DMS 273 (cell line): ENCODE results near the gene GALNT13.

ENCODE experiments used
- DNase-seq: peaks from one replicate; lab custom pipeline; 2025; ENCODE audit not compliant: unreplicated experiment; lab: John Stamatoyannopoulos, UW

GALNT13 gene

DNA sequence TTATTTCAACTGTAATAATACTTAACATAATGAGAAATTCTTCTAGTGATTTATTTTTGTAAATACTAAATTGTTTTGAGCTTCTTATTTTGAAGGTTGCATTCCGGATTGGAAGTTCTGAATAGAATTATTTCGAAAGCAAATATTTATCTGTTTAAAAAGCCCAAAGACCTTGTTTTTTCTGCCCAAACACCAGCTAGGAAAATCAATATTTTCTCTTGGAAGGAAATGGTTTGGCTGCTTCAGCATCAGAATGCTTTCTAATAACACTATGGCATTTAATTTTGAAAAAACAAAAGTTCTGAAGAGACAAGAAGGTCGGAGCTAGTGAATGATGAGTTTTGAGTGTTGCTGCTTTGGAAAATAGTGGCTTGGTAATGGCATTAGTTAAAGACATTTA is 522.9 kb downstream of the GALNT13 start:
- DNase-seq: no peak

DNA sequence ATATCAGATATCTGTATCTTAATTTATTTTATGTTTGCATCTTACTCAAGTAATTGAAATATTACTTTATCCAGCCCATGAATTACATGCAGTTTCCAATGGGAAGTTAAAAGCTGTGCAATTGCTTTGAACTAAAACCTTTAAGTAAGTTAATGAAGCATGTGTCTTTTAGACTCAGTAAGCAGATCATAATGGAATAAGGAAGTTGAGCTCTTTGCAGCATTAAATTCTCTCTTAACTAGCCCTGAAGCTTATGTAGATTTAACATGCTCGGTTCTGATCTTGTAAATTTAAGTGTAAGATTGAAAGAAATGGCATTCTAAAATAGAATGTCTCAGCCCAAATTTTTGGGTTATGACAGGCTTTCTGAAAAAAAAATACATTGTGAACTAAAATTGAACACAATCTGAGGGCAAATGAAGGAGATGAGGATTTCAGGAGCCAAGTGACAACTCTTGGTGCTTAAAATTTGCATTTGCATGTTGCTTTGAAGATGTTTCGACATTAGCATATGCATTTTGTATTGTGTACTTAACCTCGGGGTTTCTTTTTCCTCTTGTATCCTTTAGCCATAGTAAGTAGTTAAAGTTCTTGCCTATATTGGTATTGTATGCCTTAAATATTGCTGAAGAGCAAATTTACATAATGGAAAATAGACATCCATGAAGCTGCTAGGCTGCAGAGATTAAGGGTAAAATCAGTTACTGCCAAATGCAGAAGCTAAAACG is 529.0 kb downstream of the GALNT13 start:
- no peak for DNase-seq

DNA sequence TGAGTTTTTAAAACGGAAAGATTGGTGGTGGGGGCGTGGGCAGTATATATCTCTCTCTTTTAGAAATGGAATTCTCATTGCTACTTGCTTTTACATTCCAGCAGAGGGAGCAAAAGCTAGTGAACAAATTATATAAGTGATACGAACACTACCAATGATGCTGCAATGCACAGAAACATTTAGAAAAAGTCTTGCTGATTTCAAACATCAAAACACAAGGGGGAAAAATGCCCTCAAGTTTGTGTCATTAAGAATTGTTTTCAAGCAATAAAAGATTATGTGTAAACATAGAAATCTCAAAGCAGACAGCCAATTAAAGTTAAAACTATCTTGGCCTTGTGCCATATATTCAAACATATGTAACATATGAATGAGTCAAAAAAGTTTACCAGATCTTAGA is 530.5 kb downstream of the GALNT13 start:
- DNase-seq: peak; percentile 65

DNA sequence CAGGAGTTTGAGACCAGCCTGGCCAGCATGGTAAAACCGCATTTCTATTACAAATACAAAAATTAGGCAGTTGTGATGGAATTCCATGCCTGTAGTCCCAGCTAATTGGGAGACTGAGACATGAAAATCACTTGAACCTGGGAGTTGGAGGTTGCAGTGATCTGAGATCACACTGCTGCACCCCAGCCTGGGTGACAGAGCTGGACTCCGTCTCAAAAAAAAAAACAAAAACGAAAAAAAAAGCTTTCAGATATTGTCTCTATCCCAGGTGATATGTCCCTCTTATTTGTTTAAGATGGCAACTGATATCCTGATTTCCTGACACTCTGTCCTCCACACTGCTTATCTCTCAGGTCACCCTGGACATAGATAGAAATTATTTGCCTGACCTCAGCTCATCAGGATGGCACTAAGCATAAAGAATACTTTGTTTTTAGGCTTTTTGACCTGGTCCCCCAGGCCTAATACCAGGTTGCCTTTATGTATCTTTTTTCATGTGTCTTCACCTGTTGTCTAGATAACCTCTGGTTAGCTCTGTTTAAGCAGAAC is 531.6 kb downstream of the GALNT13 start:
- no peak for DNase-seq

DNA sequence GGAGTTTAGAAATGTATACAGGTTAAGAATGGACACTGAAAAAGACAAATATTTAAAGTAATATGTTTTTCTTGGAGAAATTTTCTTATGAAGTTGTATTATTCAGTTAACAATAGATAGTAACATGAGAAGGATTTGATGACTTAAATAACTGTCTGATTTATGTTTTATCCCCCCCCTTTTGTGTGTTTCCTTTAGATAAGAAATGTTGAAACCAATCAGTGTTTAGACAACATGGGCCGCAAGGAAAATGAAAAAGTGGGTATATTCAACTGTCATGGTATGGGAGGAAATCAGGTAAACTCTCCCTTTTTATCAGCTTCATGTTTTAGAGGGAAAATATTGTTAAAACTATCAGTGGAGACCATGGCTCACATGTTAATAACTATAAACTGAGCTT is 537.1 kb downstream of the GALNT13 start:
- DNase-seq: no peak

DNA sequence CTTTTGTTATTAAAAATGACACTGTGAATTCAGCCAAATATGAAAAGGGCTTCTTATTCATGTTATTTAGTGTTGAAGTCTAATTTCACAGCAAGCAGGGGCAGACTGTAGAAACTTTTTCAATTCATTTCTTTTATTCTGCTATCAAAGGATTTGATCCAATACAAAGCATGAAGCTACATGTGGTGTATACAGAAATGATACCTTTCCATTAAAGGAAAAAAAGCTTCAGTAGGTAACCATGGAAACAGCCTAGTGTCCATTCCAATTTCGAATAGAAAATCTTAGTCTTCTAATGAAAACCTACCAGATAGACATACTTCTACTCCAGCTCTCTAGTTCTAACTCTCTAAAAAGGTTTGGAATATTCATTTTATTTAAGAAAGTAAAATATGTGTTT is 550.5 kb downstream of the GALNT13 start:
- DNase-seq: no peak

DNA sequence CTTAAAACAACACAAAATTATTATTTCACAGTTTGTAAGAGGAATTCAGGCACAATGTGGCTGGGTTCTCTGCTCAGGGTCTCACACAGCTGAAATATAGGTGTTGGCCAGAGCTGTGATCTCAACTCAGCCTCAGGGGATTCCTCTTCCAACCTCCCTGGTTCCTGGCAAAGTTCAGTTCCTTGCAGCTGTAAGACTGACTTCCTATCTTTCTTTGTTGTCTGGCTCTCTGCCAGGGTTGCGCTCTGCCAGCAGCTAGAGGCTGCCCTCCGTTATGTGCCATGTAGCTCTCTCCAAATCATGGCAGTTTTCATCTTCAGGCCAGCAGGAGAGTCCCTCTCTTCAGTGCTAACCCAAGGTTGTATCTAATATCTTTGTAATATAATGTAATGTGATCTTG is 554.3 kb downstream of the GALNT13 start:
- peak; percentile 42 for DNase-seq

DNA sequence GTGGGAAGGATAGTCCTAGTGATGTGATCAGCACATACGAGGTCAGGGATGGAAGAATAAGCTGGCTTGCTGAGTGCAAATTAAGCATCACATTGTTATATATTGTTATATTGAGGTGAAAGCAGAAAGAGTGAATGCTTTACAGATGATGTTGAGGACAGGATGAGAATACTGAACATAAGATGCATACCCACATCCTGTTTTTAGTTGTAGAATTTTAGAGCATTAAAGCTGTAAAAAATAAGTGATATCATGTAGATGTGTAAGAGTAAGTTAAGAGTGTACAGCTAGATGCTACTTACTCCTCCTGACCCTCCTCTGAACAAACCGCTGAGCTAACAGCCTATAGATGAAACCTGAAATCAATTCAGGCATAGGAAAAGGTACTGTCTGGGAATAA is 555.7 kb downstream of the GALNT13 start:
- no peak for DNase-seq

DNA sequence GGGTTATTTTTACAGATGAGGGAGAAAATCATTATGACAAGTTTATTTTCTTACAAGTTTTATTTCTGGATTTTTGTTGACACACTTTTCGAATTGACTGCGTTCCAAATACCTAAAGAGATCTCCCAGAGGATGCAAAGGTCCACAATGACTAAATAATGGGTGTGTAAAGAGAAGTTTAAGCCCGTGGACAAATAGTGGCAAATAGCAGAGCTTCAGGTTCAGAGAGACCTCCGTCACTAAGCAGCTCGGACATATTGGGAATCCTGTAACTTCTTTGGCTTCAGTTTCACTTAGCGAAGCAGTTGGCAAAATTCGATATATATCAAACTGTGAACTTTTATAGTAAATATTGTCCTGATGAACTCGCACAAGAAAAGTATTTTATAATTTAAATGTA is 556.3 kb downstream of the GALNT13 start:
- no peak for DNase-seq

DNA sequence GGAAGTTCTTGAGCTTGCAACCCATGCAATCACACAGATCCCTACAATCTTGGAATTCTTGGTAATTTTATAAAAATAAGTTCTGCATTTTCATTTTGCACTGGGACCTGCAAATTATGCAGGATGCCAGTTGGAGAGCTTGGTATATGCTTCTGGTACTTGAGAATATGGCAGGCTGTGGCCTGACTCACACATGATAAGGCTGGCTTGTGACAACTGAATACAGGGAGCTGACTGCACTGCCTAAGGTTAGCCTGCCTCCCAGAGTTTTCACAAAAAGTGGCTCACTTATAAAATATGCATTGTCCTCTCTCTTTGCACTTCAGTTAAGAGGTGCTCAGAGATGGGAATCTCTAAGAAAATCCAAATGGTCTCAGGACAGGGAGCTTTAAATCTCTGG is 561.3 kb downstream of the GALNT13 start:
- no peak for DNase-seq

DNA sequence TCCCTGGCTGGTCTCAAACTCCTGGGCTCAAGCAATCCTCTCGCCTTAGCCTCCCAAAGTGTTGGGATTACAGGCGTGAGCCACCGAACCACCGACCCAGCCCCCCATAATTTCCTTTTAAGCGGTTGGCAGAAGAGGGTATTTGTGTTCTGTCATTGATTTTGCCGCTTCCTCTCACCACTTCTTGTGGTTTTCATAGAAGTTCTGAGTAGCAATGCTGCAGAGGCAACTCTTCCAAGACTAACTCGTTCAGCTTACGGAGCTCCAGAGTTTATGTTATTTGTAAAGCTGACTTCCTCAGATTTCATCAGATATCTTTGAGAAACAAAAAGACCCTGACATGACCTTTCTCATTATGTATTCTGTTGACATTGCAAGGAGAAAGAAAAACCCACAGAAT is 565.4 kb downstream of the GALNT13 start:
- DNase-seq: no peak

DNA sequence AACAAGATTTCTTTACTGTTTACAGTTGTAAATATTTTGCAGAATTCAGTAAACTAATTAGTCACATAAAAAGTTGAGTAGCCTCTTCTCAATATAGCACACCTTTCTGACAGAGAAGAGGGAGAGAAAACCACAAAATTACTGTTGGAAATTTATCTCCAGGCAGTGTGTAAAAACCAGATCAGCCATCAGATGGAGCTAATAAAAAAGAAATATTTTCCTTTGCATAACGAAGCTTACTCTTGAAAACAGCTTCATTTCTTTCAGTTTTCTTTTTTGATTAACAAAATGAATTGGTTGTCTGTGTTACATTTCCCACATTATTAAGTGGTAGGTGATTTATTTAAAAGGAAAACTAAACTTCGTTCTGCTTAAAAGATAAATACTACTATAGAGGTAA is 567.4 kb downstream of the GALNT13 start:
- DNase-seq: peak; percentile 23

DNA sequence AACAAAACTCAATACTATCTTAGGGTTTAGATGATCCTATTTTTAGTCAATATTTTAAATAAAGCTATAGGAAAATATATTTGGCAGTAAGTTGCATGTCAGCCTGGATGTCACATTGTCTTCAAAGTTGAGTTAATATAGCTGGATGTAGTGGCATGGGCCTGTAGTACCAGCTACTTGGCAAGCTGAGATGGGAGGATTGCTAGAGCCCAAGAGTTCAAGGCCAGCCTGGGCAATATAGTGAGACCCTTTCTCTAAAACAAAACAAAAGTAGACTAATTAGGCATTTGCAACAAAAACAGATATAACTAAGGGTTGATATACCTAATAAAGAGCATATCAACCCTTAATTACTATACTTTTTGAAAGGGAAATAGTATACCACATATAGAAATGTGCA is 572.2 kb downstream of the GALNT13 start:
- DNase-seq: no peak

DNA sequence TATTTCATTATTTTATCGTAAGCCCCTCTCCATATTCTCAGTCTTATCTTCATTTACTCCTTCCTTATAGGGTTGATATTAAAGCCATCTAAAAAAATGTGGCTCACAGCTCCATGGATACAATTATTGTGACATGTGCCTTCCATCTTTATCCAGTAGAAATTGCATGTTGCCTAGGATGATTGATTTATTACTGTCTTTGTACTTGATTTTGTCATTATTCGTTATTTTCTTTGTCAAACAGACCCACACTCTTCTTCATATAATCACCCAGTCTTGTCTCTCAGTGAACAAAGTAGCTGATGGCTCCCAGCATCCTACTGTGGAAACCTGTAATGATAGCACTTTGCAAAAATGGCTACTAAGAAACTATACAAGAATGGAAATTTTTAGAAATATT is 574.6 kb downstream of the GALNT13 start:
- DNase-seq: no peak

DNA sequence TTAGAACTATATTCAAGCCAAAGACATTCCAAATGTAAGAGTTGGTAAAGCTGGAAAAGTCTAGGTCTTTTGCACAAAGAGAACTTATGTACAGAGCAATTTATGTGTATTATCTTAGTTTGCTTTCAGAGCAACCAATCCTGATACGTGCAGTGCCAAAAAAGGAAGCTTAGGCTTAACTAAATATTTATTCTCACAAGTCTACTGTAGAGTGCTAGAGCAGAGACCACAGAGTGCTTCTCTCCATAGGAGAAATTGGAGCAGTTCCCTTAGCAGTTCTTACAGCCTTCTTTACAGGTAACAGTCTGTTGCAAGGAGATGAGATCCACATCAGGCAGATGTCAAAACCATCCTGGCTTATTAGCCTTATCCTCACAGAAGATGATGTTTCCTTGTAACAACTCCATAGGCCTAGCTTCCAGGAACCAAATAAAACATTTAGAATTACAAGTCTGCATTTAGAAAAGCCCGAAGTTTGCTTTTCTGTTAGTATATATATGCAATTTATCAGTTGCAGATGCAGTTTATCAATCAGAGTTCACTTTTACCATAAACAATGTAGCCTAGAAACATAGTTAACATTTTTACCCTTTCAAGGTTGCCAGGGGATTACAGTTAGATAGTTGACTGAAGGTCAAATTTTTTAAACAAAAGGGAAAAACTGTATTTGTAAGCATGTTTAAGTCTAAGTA is 576.2 kb downstream of the GALNT13 start:
- DNase-seq: no peak

DNA sequence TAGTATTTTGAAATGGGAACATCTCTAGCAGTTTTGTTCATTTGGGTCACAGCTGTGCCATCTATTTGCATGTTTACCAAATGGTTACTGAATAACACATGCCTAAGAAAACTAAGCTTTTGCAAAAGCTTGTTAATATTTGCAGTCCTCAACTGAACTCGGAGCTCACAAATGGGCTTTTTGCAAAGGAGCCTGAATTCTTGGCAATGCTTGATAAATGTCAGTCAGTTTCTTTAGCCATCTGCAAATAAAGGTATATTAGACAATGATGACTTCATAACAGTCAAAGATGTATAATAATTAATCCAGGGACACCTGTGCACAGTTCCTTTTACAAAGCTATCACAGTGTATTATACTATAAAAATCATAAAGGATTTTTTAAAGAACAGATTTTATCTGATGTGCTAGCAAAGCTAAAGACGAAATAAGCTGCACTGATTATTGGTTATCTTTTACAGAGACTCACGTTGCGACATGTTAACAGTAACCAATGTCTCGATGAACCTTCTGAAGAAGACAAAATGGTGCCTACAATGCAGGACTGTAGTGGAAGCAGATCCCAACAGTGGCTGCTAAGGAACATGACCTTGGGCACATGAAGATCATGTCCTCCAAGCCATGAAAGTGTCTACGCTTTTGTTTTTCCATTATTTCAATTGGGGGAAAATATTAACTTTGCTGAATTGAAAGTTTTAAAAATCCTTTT is 578.4 kb downstream of the GALNT13 start:
- DNase-seq: no peak

DNA sequence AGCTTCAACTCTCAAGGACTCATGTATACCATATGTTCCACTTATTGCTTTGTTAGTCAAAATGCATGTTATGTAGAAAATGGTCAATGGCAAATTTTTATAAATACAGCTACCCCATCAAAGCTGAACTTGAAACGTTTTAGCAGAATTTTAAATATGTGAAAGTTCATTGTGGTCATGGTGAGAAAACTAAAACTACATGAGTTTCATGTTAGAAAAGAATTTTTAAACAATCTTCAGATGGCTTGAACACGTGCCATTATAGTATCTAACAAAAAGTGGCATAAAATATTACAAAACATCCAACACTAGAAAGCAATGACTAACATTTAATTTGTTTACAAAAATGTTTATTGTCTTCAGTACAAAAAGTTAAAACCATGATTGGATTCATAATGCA is 580.7 kb downstream of the GALNT13 start:
- DNase-seq: no peak

DNA sequence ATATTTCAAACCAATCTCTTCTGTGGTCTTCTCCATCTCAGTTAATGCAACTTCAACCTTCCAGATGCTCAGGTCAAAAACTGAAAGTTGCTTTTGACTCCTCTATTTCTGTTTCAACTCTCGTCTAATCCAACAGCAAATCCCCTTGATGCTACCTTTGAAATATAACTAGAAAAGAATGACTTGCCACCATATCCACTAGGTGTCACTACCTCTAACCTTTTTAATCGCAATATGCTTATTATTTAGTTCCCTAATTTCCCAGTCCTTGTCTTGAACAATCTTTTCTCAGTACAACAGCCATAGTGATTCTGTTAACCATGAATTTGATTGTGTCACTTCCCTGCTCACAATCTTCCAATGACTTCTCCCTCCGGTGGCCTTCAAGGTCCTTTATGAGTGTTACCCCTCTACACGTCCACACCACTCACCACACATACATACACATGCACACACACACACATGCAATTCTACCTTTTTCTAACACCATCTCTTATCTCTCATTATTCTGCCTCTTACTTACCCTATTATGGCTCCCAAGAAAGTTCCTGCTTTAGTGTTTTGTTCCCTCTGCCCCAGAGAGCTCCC is 581.3 kb downstream of the GALNT13 start:
- DNase-seq: peak; percentile 46

DNA sequence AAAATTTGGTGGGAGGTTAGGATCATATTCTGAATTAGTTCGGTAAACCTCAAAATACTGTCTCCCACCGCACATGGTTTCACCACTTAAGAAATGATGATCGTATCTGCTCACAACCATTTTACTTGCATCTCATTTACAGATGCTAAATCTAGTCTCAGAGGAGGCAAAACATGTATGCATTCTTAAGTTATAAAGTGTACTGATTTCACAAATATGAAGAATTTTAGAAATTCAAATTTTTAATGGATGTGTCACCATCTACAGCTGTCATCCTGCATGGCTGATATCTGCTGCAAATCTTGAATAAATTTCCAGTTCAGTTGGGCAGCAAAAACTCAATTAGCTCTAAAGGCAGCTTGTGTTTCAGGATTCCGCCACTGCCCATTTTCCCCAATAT is 583.4 kb downstream of the GALNT13 start:
- DNase-seq: peak; percentile 3

DNA sequence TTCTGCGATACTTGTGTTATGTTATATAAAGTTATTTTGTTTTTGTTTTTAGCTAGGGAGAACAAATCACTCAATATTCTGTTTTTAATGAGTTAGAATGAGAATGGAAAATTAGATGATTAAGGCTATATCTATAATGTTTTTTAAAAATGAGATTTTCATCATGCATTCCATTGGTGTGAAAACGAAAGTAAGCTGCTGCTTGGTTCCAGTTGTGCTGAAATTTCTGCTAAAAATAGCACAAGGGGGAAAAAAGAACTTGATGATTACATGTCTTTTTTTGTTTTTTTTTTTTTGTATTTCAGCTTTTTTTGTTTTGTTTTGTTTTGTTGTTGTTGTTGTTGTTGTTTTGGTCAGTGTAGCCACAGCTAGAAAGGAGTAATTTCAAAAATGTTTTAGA is 584.1 kb downstream of the GALNT13 start:
- no peak for DNase-seq

DNA sequence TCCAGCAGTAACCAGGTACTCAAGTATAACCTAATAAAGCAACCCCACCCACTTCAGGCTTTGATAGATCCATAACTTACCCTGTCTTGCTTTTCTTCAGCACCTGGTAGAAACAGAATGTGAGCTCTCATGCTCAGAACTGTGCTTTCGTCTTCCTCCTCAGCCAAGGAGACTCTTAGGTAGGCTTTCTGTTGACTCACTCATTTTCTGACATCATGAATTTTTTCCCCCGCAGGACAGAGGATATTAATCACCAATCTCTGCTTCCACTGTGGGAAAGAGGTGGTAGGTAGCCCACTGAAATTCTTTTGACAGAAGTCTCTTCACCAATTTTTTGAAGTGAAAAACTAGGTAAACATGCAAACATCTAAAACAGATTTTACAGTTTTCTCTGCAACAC is 585.6 kb downstream of the GALNT13 start:
- no peak for DNase-seq

DNA sequence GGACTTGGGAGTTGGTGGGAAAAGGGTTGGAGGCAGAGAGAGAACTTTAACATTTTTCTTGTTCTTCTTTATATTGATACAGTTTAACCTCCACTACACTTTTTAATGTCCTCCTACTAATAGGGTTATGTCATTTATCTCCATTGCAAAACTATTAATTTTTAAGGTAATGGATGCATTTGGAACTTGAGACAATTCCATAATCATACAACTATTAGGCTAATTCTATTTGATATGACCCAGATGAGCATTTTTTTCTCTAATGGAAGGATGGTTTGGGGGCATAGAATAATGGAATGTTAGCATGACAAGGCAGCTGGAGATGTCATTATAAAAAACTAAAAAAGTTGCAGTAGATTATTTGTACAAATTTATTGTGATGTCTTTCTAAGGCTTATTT is 587.6 kb downstream of the GALNT13 start:
- DNase-seq: no peak
